Keratinocyte (primary cell): ENCODE results near the gene CD4. TPM values are rescaled to one million over a fixed set of nuclear protein-coding genes. Genes with fewer than 3 reads are reported as not detected.

Experiments used
- DNase-seq: peaks from one replicate; pipeline ENCODE4 v3.0.0-alpha.2; 2011; ENCODE audit warnings: low read depth, missing footprints, low spot score
- FAIRE-seq: peaks from 2 replicates; lab custom pipeline; 2011; peaks lifted over from hg19 to GRCh38; lab: Jason Lieb, UNC
- H2AFZ ChIP-seq: 2 replicates; pipeline ENCODE4 v1.6.0; 2012; ENCODE audit warnings: low read length, control low read depth, inconsistent platforms; ENCODE audit not compliant: control insufficient read depth
- H3K27ac ChIP-seq: 2 replicates; pipeline ENCODE4 v1.5.1; 2011; ENCODE audit warnings: low read length; ENCODE audit not compliant: control insufficient read depth, insufficient read depth
- H3K27me3 ChIP-seq: 3 replicates; pipeline ENCODE4 v1.6.0; 2011; ENCODE audit warnings: low read length; ENCODE audit not compliant: control insufficient read depth, insufficient read depth; ENCODE audit errors: extremely low read depth
- H3K36me3 ChIP-seq, 2 experiments: 2 replicates in 1 of 2; 3 replicates in 1 of 2; pipeline ENCODE4 v1.5.1; 2011; ENCODE audit warnings: low read length in 2 of 2, mild to moderate bottlenecking in 1 of 2; ENCODE audit not compliant: control insufficient read depth in 2 of 2, insufficient read depth in 2 of 2; ENCODE audit errors: extremely low read depth in 1 of 2
- H3K4me1 ChIP-seq: 3 replicates; pipeline ENCODE4 v1.5.1; 2011; ENCODE audit warnings: low read length; ENCODE audit not compliant: control insufficient read depth, insufficient read depth; ENCODE audit errors: extremely low read depth
- H3K4me2 ChIP-seq: 3 replicates; pipeline ENCODE4 v1.6.0; 2011; ENCODE audit warnings: low read depth, low read length; ENCODE audit not compliant: control insufficient read depth, insufficient read depth; ENCODE audit errors: extremely low read depth
- H3K4me3 ChIP-seq, 3 experiments: fragments of 200-600 bp in 1 of 3; sonication (generic) in 1 of 3; 2 replicates in 2 of 3; 3 replicates in 1 of 3; pipeline ENCODE4 v1.5.1; 2011 to 2016; ENCODE audit warnings: low read length in 3 of 3, mild to moderate bottlenecking in 3 of 3, control low read depth in 2 of 3, inconsistent platforms in 1 of 3, low read depth in 1 of 3, mixed read lengths in 1 of 3, mixed run types in 1 of 3, moderate library complexity in 1 of 3; ENCODE audit not compliant: control insufficient read depth in 2 of 3, insufficient read depth in 2 of 3; ENCODE audit errors: extremely low read depth in 1 of 3
- H3K79me2 ChIP-seq: 2 replicates; pipeline ENCODE4 v1.6.0; 2012; ENCODE audit warnings: low read length; ENCODE audit not compliant: control insufficient read depth, insufficient read depth
- H3K9ac ChIP-seq: 3 replicates; pipeline ENCODE4 v1.6.0; 2011; ENCODE audit warnings: low read length; ENCODE audit not compliant: control insufficient read depth, insufficient read depth; ENCODE audit errors: extremely low read depth
- H3K9me1 ChIP-seq: 3 replicates; pipeline ENCODE4 v1.6.0; 2011; ENCODE audit warnings: low read length; ENCODE audit not compliant: control insufficient read depth, insufficient read depth; ENCODE audit errors: extremely low read depth
- H3K9me3 ChIP-seq: 2 replicates; pipeline ENCODE4 v1.5.1; 2012; ENCODE audit warnings: low read depth, low read length; ENCODE audit not compliant: control insufficient read depth
- H4K20me1 ChIP-seq: 3 replicates; pipeline ENCODE4 v1.6.0; 2011; ENCODE audit warnings: low read length; ENCODE audit not compliant: control insufficient read depth, insufficient read depth; ENCODE audit errors: extremely low read depth
- CTCF ChIP-seq, 3 experiments: IDR thresholded peaks in 1 of 3; conservative IDR thresholded peaks in 1 of 3; optimal IDR thresholded peaks in 1 of 3; 2 replicates in 2 of 3; 3 replicates in 1 of 3; pipeline versions ENCODE3 to v1.5.1; 2011; ENCODE audit warnings: low read length in 3 of 3, mild to moderate bottlenecking in 3 of 3, moderate library complexity in 2 of 3, control low read depth in 1 of 3, inconsistent platforms in 1 of 3; ENCODE audit not compliant: insufficient read depth in 2 of 3; ENCODE audit errors: extremely low read depth in 1 of 3
- EZH2 ChIP-seq: IDR thresholded peaks from one replicate; pipeline ENCODE4 v1.6.1; 2012; ENCODE audit warnings: inconsistent platforms, mild to moderate bottlenecking, low read length, moderate library complexity
- dilution Hi-C: fragments of 300-500 bp; cut with MboI; formaldehyde crosslinking; loops from one replicate; pipeline ENCODE4 v1.7.0; 2020; ENCODE audit warnings: low sequenced_read_pairs; ENCODE audit not compliant: extremely low pct_ligation_motif_present
- polyA plus RNA-seq, 5 experiments: library from polyadenylated mRNA; depleted of rRNA in 3 of 5; stranded (reverse) in 3 of 5; stranded (forward) in 1 of 5; unstranded in 1 of 5; fragments of >200 nt; gene quantifications; 1 replicate in 1 of 5; 2 replicates in 3 of 5; 3 replicates in 1 of 5; pipeline versions ENCODE4 v1.2.1 to v1.2.3, GENCODE V29; 2011 to 2012; ENCODE audit warnings: missing spikeins in 2 of 5, low read depth in 1 of 5, low replicate concordance in 1 of 5

The CD4 gene
- polyA plus RNA-seq, 1 donor (not counting 4 experiments of a cell fraction or from before 2014, with no cell fraction given): 0.01 TPM

- no peak overlapping the region for H2AFZ ChIP-seq
Observed at GRCh38 chr12:6843118-6843902, 54.0 kb downstream of the CD4 start.

GRCh38 chr12:6845395-6845794 is 56.1 kb downstream of the CD4 start:
- Histone ChIP-seq H3K27me3 (no peaks in the 10 kb centered on the region), H3K9me3 (no peaks in the 10 kb centered on the region), H3K4me2 (no peak overlapping the region), H3K4me3 (no peak overlapping the region), H3K36me3 (peaks cover 5 to 27% of the 10 kb centered on the region in 2 experiments), H3K4me1 (peaks cover 5% of the 10 kb centered on the region), H3K79me2 (peaks cover 7% of the 10 kb centered on the region), H2AFZ (no peak overlapping the region), H4K20me1 (no peaks in the 10 kb centered on the region), H3K9me1 (no peaks in the 10 kb centered on the region), H3K27ac (no peak overlapping the region), H3K9ac (no peak overlapping the region)
- TF ChIP-seq CTCF (optimal IDR thresholded peaks at IDR 0.05 in 1 of 3, IDR thresholded peaks at IDR 0.05 in 1 of 3, conservative IDR thresholded peaks at IDR 0.05 in 1 of 3; ENCODE audit: extremely low read depth in 1 of 3, insufficient read depth in 2 of 3, low read length in 3 of 3): no peak
- no peak for TF ChIP-seq EZH2
- DNase-seq: no peak
- no peak for FAIRE-seq
- dilution Hi-C loops: no loop called here

More at GRCh38 chr12:6843118-6843902, 54.0 kb downstream of the CD4 start:
- no peak overlapping the region for H3K4me3 ChIP-seq
- peaks cover 7 to 15% of the 10 kb centered on the region in 2 experiments for H3K36me3 ChIP-seq
- H3K9me1 ChIP-seq: no peaks in the 10 kb centered on the region
- no peak for FAIRE-seq
- no peaks in the 10 kb centered on the region for H3K9me3 ChIP-seq
- H3K4me1 ChIP-seq: no peaks in the 10 kb centered on the region
- H3K79me2 ChIP-seq: no peaks in the 10 kb centered on the region
- H3K27ac ChIP-seq: no peak overlapping the region
- dilution Hi-C loops: no loop called here
- H3K4me2 ChIP-seq: no peak overlapping the region
- peaks cover 2% of the 10 kb centered on the region for H4K20me1 ChIP-seq
- no peak overlapping the region for H3K9ac ChIP-seq
- DNase-seq: no peak
- TF ChIP-seq CTCF (optimal IDR thresholded peaks at IDR 0.05 in 1 of 3, IDR thresholded peaks at IDR 0.05 in 1 of 3, conservative IDR thresholded peaks at IDR 0.05 in 1 of 3; ENCODE audit: extremely low read depth in 1 of 3, insufficient read depth in 2 of 3, low read length in 3 of 3) (no peak), EZH2 (no peak)
- no peaks in the 10 kb centered on the region for H3K27me3 ChIP-seq
